GM13976 (cell line): Measurements from ENCODE around the gene RXFP3.
A peak's percentile ranks its signal among the peaks of the same experiment; 100 is the strongest.

ENCODE experiments used
- DNase-seq: peaks from one replicate; pipeline ENCODE4 v3.0.0; 2012; ENCODE audit warnings: low spot score
- CTCF ChIP-seq: IDR thresholded peaks from 2 replicates; pipeline ENCODE4 v1.5.1; 2012; ENCODE audit warnings: borderline replicate concordance, mild to moderate bottlenecking; ENCODE audit not compliant: insufficient read depth; ENCODE audit errors: extremely low read depth, missing control alignments, control extremely low read depth
- in situ Hi-C: fragments of 300-500 bp; cut with MboI; formaldehyde crosslinking; loops from one replicate; pipeline ENCODE4 v1.12.0; 2022; ENCODE audit warnings: low sequenced_read_pairs, mixed read lengths, inconsistent platforms; ENCODE audit not compliant: unreplicated experiment

The RXFP3 gene

GRCh38 chr5:33966805-33967204, 30.6 kb downstream of the RXFP3 start:
- DNase-seq, result no peak
- no peak for TF ChIP-seq CTCF
- in situ Hi-C loops, result loop anchor here (10.0 kb wide), 1 partner anchor 532 kb away; no protein-coding TSS in a partner anchor

DNA sequence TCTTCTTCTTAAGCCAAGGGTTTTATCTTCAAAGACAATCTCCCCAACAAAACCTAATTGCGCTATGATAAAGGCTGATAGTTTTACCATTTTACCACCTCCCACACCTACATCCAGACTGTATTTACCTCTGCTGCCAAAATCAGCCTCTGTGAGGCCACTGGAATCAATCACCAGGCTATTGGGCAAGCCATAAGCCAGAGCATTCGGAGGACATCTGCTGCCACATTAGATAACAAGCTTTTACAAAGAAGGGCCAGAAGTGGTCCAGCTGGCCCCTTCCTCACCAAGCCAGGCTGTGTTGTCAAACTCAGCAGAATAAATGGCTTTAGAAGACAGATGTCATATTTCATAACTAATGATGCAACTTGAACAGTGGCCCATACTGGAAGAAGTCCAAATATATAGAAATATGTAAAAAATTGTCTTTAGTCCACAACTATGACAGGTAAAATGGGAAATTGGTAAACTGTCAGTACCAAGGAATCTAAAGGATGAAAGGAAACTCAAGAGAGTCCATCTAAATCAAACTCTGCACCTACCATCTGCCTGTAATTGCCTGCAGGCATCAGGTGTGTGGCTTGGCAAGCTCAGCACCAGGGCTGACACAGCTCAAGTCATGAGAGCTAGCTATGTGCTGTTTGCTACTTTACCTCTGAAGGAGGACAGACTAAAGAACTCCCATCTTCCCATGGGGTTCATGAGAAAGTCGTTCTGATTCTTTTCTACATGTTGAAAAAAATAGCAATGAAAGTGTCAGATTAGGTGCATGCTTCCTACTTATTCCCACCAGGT, 32.2 kb downstream of the RXFP3 start:
- DNase-seq, result no peak
- in situ Hi-C loops, result loop anchor here (10.0 kb wide), 1 partner anchor 534 kb away; no protein-coding TSS in a partner anchor
- no peak for TF ChIP-seq CTCF

DNA sequence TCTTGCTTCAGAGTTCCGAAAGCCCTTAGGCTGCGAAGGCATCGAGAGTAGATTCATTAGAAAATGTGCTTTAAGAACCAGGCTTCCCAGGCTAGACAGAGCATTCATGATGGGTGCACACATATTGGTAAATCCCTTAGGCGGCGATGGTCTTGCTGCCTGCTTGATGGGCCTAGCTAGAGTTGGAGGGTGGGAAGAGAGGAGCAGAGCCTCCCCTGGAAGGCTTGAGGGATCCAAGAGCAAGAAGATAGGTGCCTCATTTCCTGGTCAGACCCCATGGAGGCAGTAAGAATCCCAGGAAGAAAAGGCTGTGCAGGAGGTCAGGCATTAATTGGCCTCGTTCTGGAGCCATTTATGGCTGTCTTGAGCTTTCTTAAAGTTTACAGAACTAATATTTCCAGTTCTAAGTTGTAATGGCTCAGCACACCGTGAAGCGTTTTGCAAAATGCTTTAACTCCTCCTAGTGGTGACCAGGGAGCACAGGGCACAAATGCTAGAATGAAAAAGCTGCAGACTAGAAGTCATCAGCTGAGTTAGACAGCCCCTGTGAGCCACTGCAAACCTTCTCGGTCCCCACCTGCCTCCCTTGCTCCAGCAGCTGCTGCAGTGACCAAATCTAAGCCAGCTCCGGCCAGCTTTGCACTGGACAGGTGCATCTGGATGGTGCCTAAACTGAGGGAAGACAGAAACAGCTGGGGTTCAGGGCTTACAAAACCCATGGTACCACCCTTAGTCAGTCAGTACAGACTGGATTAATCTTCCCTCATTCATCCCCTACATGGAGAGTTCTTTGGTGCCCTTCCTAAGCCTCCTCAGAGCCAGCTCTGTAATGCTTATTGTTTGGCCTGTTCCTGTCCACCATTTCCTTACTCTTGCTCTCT, 33.6 kb downstream of the RXFP3 start:
- peak; percentile 72 for DNase-seq
- peak; percentile 75 for TF ChIP-seq CTCF
- in situ Hi-C loops, result loop anchor here (10.0 kb wide), 1 partner anchor 535 kb away; no protein-coding TSS in a partner anchor

DNA sequence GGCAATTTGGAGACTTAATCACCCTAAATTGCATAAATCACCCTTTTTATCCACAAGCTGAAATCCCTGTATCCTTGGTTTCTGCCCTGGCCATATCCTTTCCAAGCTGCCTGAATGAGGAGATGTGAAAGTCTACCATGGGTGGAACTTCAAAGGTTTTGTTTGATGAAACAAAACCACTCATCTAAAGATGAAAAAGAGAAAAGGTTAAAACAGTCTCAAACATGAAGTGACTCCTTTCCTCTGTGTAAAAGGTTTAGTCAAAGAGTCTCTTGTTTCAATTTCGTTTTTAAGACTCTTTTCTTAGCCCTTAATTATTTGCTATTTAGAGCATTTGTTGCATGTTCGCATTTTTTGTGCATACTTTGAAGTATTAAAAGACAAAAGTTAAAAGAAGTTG, 37.1 kb downstream of the RXFP3 start:
- TF ChIP-seq CTCF, result no peak
- in situ Hi-C loops, result no loop called here

DNA sequence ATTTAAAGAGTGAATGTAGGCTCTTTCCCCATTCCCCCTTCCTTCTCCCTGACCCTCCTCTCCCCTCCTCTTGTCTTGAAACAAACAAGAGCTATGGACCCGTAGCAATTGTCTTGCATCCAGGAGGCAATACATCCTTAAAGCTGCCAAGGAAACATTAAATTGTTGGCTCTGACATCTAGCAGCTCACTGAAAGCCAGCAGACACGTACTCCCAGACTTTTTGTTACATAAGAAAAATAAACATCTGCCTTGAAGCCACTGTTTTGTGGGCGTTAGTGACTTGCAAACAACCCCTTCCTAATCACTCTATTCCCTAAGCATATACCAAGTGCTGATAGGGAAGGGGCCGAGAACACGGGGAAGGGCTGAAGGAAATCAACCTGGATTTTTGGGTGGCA, 39.7 kb downstream of the RXFP3 start:
- DNase-seq, result no peak
- in situ Hi-C loops, result no loop called here
- TF ChIP-seq CTCF, result no peak

More for the DNA sequence above, 37.1 kb downstream of the RXFP3 start:
- DNase-seq, result peak; percentile 49

DNA sequence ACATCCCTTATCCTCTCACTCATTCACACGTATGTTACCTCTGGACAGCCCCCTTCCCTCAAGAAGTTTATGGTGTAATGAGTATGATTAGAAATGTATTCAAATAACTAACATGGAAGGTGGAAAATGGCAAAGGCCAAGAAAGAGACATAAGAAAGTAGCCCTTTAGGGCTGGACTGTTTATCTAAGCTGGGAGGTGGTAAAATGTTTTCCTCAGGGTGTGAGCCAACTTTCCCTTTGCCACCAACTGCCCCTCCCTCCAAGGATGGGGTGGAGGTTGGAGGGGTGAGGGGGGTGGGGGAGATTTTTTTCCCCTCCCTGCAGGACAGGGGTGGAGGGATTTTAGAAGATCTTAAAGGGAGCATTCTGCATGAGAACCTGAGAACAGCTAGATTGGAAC, 40.1 kb downstream of the RXFP3 start:
- no peak for TF ChIP-seq CTCF
- in situ Hi-C loops, result no loop called here
- DNase-seq, result no peak
